Middle frontal gyrus (tissue), 1 donor: ENCODE results near the gene PWWP2B.

ENCODE experiments used
- DNase-seq: peaks from one replicate; pipeline ENCODE4 v3.0.0-alpha.2; 2015; ENCODE audit warnings: low spot score; ENCODE audit errors: extremely low spot score

Gene PWWP2B

DNA sequence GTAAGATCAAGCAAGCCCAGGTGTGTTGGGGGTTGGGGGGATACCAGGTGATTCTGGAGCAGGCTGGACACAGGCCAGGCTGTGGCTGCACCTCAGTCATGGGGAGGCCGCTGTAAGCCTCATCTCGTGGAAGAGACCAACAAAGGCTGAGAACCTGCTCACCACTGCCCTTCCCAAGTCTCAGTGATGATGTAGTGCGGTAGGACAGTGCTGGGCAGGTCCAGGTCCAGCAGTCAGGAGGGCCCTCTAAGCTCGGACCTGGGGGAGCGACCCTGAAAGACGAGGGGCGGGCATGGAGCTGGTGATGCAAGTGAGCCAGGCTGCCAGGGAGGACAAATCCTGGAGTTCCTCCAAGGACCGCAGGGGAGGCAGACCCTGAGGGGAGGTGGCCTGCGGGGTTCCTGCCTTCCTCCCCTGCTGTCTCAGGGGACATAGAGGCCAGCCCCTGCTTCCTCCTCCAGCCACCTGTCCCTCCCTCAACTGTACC lies 3.3 kb upstream of the PWWP2B start:
- no peak for DNase-seq

GRCh38 chr10:132394201-132394811 lies 2.7 kb upstream of the PWWP2B start:
- no peak for DNase-seq

- DNase-seq, result no peak
These were observed 1.9 kb upstream of the PWWP2B start for GRCh38 chr10:132394936-132395703.

- no peak for DNase-seq
These were observed 1.1 kb upstream of the PWWP2B start for GRCh38 chr10:132395704-132396493.

DNA sequence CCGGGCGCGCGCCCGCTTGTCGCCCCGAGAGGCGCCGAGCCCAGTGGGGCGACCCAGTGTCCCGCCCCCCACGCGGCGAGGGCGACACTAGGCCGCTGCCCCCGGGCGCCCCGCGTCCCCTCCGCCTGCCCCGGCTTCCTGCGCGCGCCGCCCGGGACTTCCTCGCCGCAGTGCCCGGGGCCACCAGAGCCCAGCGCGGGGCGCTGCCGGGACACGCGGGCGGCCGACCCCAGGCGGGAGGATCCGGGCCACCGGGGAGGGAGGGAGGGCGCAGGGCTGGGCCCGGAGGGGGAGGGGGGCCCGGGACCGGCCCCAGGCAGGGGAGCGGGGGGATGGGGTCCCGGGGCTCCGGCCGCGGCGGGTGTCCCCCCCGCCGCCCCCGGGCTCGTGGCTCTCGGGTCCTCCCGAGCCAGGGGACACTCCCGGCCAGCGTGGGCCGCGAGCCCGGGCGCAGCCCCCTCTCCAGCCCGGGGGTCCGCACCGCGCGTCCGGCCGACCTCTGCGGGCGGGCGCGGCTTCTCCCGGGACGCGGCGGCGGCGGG lies 435 bp upstream of the PWWP2B start:
- no peak for DNase-seq

DNA sequence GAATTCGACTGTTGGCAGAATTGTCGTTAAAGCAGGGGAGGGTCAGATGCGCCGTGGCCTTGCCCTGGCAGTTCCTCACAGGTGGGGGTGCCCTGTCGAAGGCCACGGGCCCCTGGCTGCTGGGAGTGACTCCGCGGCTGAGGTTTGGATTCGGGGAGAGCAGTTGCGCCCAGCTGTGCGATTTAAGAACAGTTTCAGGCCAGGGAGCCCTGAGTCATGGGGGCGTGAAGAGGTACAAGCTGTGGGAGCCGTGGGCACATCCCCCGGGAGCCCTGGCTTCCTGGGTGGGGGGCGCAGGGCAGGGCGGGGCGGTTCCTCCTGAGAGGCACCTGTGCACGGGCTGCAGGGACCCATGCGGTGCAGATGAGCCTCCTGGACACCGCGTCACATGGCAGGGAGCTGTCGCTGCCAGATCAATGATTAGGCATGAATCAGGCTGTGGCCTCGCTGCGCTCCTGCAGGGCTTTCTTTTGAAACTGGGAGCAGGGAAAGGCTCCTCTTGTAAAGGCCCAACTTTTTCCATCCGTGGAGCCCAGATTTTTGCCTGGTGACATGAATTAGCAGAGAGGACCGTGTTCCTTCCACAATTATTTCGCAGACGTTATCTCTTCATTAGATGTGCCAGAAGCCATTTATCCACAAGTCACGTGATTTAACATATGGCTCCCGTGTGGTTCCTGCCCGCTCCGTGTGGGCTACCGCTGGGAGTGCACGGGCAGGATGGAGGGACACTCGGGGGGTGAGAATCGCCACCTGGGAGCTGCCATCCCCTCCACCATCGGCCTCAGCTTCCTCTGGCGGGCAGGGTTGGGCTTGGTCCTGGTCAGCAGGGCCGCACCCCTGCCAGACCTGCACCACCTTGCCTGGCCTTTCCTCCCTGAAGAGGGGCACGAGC lies 918 bp downstream of the PWWP2B start:
- DNase-seq, result no peak

DNA sequence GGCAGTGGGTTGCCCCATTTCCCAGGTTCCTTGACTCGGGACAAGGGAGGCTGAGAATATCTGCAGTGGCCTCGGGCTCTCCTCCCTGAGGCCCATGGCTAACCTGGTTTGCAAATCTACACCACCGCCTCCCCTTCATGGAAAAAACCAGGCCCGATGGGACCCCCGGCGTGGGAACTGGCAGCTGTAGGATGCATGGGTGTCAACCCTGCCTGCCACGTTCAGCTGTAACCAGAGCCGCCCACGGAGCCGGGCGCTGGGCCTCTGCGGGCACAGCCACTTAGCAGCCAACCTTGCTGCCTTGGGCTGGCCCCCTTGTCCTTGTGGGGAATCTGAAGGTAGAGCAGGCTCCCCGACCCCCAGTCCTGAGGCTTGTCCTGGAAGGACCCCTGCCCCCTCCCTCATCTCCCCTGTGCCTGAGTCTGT lies 1.6 kb downstream of the PWWP2B start:
- DNase-seq, result no peak

- no peak for DNase-seq
These were observed 2.4 kb downstream of the PWWP2B start for GRCh38 chr10:132399117-132400035.

- DNase-seq, result no peak
These were observed 3.1 kb downstream of the PWWP2B start for GRCh38 chr10:132400041-132400546.

GRCh38 chr10:132400547-132401151 lies 3.6 kb downstream of the PWWP2B start:
- no peak for DNase-seq

DNA sequence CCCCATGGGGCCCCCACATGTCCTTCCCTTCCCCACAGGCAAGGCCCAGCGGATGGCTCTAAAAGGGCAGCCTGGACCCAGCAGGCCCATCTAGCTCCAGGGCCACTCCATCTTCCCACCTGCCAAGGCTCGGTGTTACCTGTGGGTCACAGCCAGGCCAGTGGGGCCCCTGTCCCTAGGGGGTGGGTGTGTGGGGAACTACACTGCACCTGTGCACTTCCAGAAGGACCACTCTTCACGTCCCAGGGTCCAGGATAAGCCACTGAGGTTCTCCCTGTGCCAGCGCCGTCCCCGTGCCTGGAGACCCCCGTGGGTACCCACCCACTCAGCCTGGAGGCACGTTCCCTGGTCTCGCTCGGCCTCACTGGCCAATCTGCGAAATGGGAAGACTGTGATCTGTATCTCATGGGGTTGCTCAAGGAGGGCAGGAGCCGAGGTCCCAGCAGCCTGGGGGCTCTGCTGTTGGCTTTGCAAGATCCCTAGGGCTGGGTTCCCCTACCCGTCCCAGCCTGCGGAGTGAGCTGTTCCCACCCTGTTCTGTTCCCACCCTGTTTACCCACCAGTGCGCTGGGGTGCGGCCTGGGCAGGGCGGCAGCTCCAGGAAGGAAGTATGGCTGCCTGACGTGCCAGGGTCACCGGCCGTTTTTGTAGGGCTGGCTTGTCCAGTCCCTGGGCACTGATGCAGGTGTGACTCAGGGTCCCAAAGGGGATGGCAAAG lies 4.6 kb downstream of the PWWP2B start:
- no peak for DNase-seq

DNA sequence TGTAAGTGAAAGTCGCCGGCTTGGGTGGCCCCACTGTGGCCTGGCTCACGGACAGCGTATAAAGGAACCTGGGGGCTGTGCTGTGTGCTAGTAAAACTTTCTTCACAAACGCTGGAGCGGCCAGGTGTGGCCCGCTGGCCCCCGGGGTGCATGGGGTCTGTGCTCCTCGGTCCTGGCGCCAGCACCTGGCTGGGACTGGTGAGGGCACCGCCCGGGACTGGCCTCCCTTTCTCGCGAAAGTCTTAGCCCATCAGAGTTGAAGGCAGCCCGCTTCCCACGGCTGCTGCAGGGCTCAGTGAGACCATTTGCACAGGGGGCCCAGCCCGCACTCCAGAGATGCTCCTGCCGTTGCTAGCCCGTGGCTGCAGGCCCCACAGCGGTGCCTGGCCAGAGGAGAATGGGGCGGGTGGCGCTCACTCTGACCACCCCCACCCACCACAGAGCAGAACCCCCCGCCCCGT lies 5.8 kb downstream of the PWWP2B start:
- no peak for DNase-seq

DNA sequence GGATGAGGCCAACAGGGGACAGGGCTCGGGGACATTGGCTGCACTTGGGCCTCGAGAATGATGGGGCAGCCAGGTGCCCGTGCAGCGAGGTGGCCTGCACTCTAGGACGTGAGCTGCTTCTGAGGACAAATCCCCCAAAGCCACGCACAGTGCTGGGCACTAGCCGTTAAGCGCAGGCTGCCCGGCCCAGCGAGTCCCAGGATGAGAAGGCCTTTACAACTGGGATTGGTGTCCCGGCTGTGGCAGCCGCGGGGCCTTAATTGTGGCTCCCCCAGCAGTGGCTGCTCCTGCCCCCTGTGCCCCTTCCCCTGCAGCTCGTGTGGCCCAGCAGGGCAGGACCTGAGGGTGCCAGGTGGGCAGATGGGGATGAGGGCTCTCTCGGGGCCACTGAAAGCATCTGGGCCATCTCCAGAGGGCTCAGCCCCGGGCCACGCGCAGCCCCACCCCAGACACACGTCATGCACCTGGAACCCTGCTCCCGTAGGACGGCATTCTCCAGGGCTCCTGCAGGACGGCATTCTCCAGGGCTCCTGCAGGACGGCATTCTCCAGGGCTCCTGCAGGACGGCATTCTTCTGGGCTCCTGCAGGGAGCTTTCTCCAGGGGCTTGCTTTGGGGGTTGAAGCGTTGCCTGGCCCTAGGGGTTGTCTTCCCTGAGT lies 6.6 kb downstream of the PWWP2B start:
- no peak for DNase-seq

- DNase-seq, result no peak
These were observed 7.3 kb downstream of the PWWP2B start for GRCh38 chr10:132404169-132404880.

DNA sequence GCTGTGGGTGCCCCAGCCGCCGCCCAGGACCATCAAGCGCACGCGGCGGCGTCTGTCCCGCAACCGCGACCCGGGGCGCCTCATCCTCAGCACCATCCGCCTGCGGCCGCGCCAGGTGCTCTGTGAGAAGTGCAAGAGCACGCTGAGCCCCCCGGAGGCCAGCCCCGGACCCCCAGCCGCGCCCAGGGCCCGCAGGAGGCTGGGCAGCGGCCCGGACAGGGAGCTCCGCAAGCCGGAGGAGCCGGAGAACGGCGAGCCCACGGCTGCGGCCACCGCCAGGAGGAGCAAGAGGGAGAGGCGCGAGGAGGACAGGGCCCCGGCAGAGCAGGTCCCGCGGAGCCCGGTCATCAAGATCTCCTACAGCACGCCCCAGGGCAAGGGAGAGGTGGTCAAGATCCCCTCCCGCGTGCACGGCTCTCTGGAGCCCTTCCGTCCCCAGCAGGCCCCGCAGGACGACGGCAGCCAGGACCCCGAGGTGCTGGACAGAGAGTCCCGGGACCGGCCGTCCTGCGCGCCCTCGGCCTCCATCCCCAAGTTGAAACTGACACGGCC lies 8.0 kb downstream of the PWWP2B start:
- no peak for DNase-seq

- no peak for DNase-seq
These were observed 8.5 kb downstream of the PWWP2B start for GRCh38 chr10:132405463-132405991.

DNA sequence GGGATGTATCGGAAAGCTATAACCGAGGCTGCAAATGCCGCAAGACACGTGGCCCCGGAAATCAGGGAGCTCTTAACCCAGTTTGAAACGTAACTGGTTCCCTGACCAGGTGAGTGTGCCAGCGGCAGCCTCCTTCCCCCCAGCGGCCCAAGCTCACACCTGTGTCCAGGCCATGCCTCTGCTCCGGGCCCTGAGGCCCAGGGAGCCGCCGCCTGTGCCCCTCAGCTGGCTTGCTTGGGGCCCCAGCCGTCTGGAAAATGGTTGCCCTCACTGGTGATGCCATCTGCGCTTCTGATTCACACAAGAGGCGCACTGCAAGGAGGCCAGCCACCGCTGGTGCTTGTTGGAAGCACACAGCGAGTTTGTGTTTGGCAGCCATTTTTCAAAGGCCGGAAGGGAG lies 9.2 kb downstream of the PWWP2B start:
- DNase-seq, result no peak
